Gastroesophageal sphincter (tissue), 4 donors: ENCODE measurements around the gene CREBBP. TPM values are rescaled to one million over a fixed set of nuclear protein-coding genes. Genes with fewer than 3 reads are reported as not detected.

Experiments
- ATAC-seq: fragments of 150-250 bp; one replicate; pipeline ENCODE4 v1.9.1; 2016; ENCODE audit warnings: mild to moderate bottlenecking, moderate library complexity
- H3K27ac ChIP-seq, 4 donors: fragments of 200-600 bp; sonication (generic) in 3 of 4; 1 replicate in 3 of 4; 2 replicates in 1 of 4; pipeline ENCODE4 v1.5.1; 2016 to 2019
- H3K27me3 ChIP-seq: fragments of 200-600 bp; sonication (generic); one replicate; pipeline ENCODE4 v1.5.1; 2019
- H3K36me3 ChIP-seq, 2 donors: fragments of 200-600 bp; sonication (generic); one replicate each; pipeline ENCODE4 v1.5.1; 2019; ENCODE audit warnings: control low read depth in 1 of 2
- H3K4me1 ChIP-seq, 3 donors: fragments of 200-600 bp; sonication (generic); 1 replicate in 2 of 3; 2 replicates in 1 of 3; pipeline ENCODE4 v1.5.1; 2016 to 2019; ENCODE audit warnings: control low read depth in 2 of 3
- H3K4me3 ChIP-seq, 2 donors: fragments of 200-600 bp; sonication (generic); one replicate each; pipeline ENCODE4 v1.5.1; 2019; ENCODE audit warnings: mild to moderate bottlenecking in 1 of 2, moderate library complexity in 1 of 2
- H3K9me3 ChIP-seq, 3 donors: fragments of 200-600 bp; sonication (generic); one replicate each; pipeline ENCODE4 v1.5.1; 2017 to 2019; ENCODE audit warnings: control low read depth in 2 of 3
- CTCF ChIP-seq, 4 experiments: fragments of 200-600 bp in 2 of 4; fragments of 450-650 bp in 2 of 4; sonication (generic) in 1 of 4; IDR thresholded peaks; one replicate each; pipeline ENCODE4 v1.5.1; 2017 to 2019; ENCODE audit warnings: antibody characterized with exemption in 4 of 4, mild to moderate bottlenecking in 2 of 4, moderate library complexity in 2 of 4
- EP300 ChIP-seq: sonication (generic); formaldehyde crosslinking; IDR thresholded peaks from one replicate; pipeline ENCODE4 v1.6.1; 2017; ENCODE audit warnings: antibody characterized with exemption, mild to moderate bottlenecking
- POLR2A ChIP-seq, 2 donors: fragments of 450-650 bp; IDR thresholded peaks; one replicate each; pipeline ENCODE4 v1.6.1; 2017; ENCODE audit warnings: antibody characterized with exemption in 2 of 2, mild to moderate bottlenecking in 2 of 2, moderate library complexity in 1 of 2
- POLR2AphosphoS5 ChIP-seq: sonication (generic); formaldehyde crosslinking; IDR thresholded peaks from one replicate; pipeline ENCODE4 v1.6.1; 2017; ENCODE audit warnings: antibody characterized with exemption
- WGBS, 2 donors: methylation state at CpG; one replicate each; pipeline ENCODE4 v1.1.5; 2018; ENCODE audit warnings: low coverage in 1 of 2; 5-methylcytosine and 5-hydroxymethylcytosine counted together
- total RNA-seq, 4 donors: library from RNA; depleted of rRNA; stranded (reverse); fragments of >200 nt; gene quantifications; one replicate each; pipeline ENCODE4 v1.1.0, GENCODE V29; 2016

The CREBBP gene
- total RNA-seq, 4 donors from 2014 or later, result 45.9 to 115 (median 61.7) TPM

DNA sequence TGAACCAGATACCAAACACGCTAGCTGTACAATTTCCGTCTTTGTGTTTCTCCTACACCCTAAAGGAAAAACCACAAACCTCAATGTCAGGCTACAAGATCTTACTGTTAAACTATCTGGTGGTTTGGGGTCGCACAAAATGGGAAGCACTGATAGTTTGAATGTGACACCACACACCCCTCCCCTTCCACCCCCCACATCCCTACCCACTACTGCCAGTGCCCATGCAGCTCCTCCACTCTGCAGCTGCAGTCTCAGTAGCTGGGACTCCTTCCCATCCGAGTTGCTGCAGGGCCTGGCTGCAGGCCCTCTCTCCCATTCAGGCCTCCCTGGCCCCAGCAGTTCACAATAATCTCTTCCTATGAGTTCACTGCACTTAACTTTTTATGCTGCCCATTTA, 181.6 kb downstream of the CREBBP start:
- ATAC-seq, result no peak

DNA sequence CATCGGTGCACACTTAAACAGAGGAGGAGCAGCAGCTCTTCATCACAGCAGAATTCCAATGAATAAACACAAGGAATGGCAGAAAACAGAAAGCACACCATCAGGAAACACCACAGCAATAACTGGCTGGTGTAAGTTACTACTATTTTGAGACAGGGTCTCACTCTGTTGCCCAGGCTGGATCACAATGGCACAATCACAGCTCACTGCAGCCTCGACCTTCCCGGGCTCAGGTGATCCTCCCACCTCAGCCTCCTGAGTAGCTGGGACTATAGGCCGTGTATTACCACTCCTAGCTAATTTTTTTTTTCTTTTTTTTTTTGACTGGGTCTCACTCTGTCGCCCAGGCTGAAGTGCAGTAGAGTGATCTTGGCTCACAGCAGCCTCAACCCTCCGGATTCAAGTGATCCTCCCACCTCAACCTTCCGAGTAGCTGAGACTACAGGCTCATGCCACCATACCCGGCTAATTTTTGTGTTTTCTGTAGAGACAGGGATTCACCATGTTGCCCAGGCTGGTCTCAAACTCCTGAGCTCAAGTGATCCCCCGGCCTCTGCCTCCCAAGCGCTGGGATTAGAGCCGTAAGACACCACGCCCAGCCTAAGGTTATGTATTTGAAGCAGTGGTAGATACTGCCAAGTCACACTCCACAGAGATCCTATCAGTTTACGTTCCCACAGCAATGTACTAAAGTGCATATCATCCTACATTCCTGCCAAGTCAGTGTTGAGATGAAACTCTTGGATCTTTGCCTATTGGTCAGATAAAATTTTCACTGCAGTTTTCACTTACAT, 183.9 kb downstream of the CREBBP start:
- Histone ChIP-seq H3K27ac (no peak overlapping the region), H3K4me1 (no peaks in the 10 kb centered on the region), H3K4me3 (no peak overlapping the region), H3K27me3 (no peaks in the 10 kb centered on the region), H3K9me3 (no peaks in the 10 kb centered on the region), H3K36me3 (peaks cover 0 to 9% of the 10 kb centered on the region in 2 donors)
- TF ChIP-seq POLR2AphosphoS5, result no peak
- TF ChIP-seq EP300, result no peak
- TF ChIP-seq POLR2A (IDR thresholded peaks at IDR 0.05), result no peak
- no peak for TF ChIP-seq CTCF (IDR thresholded peaks at IDR 0.05)
- WGBS, 2 donors, result 71 to 82% methylated on average over 8 to 12 of the region's 13 CpGs
- ATAC-seq, result peak; percentile 22

More for the DNA sequence above, 181.6 kb downstream of the CREBBP start:
- Histone ChIP-seq H3K4me3 (no peak overlapping the region), H3K36me3 (peaks cover 0 to 19% of the 10 kb centered on the region in 2 donors), H3K27me3 (no peaks in the 10 kb centered on the region), H3K9me3 (no peaks in the 10 kb centered on the region), H3K27ac (no peak overlapping the region), H3K4me1 (no peaks in the 10 kb centered on the region)
- TF ChIP-seq POLR2A (IDR thresholded peaks at IDR 0.05), result no peak
- no peak for TF ChIP-seq CTCF (IDR thresholded peaks at IDR 0.05)
- TF ChIP-seq EP300, result no peak
- no peak for TF ChIP-seq POLR2AphosphoS5
- 73 to 75% methylated on average over 4 of the region's 4 CpGs for WGBS, 2 donors

GRCh38 chr16:3695610-3696369, 184.7 kb downstream of the CREBBP start:
- no peak for TF ChIP-seq POLR2A (IDR thresholded peaks at IDR 0.05)
- TF ChIP-seq EP300, result no peak
- TF ChIP-seq POLR2AphosphoS5, result no peak
- no peak for TF ChIP-seq CTCF (IDR thresholded peaks at IDR 0.05)
- H3K4me1 ChIP-seq, result peaks cover 0 to 6% (median 0%) of the 10 kb centered on the region in 3 donors
- 80 to 91% methylated on average over 10 to 17 of the region's 19 CpGs for WGBS, 2 donors
- H3K27me3 ChIP-seq, result no peaks in the 10 kb centered on the region
- H3K9me3 ChIP-seq, result no peaks in the 10 kb centered on the region
- no peak overlapping the region for H3K27ac ChIP-seq
- H3K4me3 ChIP-seq, result no peak overlapping the region
- H3K36me3 ChIP-seq, result peaks cover 0 to 9% of the 10 kb centered on the region in 2 donors
- ATAC-seq, result no peak

- no peaks in the 10 kb centered on the region for H3K9me3 ChIP-seq
- no peak for TF ChIP-seq POLR2AphosphoS5
- TF ChIP-seq EP300, result no peak
- no peak for TF ChIP-seq CTCF (IDR thresholded peaks at IDR 0.05)
- TF ChIP-seq POLR2A (IDR thresholded peaks at IDR 0.05), result no peak
- H3K27me3 ChIP-seq, result no peaks in the 10 kb centered on the region
- peaks cover 0 to 9% of the 10 kb centered on the region in 2 donors for H3K36me3 ChIP-seq
- no peak overlapping the region for H3K27ac ChIP-seq
- 81 to 90% methylated on average over 3 to 8 of the region's 9 CpGs for WGBS, 2 donors
- no peak overlapping the region for H3K4me3 ChIP-seq
- no peak for ATAC-seq
- H3K4me1 ChIP-seq, result peaks cover 0 to 19% (median 0%) of the 10 kb centered on the region in 3 donors
Observed at GRCh38 chr16:3694051-3694450, 186.5 kb downstream of the CREBBP start.
